Erythroblast (primary cell): ENCODE results near the gene PGA5.
"Not testable (repeated sequence)": the region's sequence is repeated elsewhere in the genome, so short reads cannot be mapped to it uniquely, and the experiment has no call there.

Source experiments
- GATA1 ChIP-seq: IDR thresholded peaks from 2 replicates; pipeline ENCODE4 v1.6.1; 2011; ENCODE audit warnings: low read depth, mild to moderate bottlenecking, control low read depth, low read length, moderate library complexity
- POLR2A ChIP-seq: IDR thresholded peaks from 2 replicates; pipeline ENCODE4 v1.6.1; 2011; ENCODE audit warnings: mild to moderate bottlenecking, low read length

DNA sequence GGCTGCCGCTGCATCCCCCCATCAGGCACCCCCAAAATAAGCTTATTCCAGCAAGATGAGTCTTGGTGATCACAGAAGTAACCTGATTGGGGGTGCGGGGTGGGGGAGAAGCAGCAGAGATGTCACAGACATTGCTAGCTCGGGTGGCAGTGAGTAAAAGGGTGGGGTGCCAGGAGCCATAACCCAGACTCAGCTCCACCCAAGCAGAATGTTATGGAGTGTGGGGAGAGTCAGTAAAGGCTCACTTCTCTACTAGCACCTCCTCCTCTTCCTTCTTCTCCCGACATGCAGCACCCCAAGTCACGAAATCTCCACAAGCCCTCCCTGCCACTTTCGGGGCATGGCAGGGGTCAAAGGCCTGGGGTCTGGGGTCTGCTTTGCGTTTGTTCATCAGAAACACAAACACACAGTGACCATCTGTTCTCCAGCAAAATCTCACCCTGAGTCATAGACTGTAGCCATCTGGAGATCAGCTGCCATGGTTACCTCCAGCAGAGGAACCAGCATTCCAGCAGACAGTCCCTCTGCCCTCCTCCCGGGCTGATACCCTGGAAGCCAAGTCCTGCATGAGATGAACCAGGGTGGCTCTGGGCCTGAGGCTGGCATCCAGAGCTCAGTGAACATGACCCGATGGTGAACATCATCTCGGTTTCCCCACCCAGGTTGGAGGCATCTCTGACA is 4.4 kb downstream of the PGA5 start:
- TF ChIP-seq POLR2A, GATA1: not testable (repeated sequence)
